DMS53 treated with DMSO at 0.1 percent for 48 hours (cell line): ENCODE measurements around the gene GLRA3.
"Not testable (repeated sequence)": the region's sequence is repeated elsewhere in the genome, so short reads cannot be mapped to it uniquely, and the experiment has no call there.

Experiments
- DNase-seq: peaks from one replicate; lab custom pipeline; 2025; ENCODE audit not compliant: unreplicated experiment; lab: John Stamatoyannopoulos, UW

The GLRA3 gene

GRCh38 chr4:174669270-174669669 is 159.8 kb downstream of the GLRA3 start:
- DNase-seq, result no peak

GRCh38 chr4:174665799-174666198 is 163.2 kb downstream of the GLRA3 start:
- DNase-seq, result no peak

- no peak for DNase-seq
These were observed 165.8 kb downstream of the GLRA3 start for GRCh38 chr4:174663216-174663615.

GRCh38 chr4:174658246-174658645 is 170.8 kb downstream of the GLRA3 start:
- no peak for DNase-seq

- no peak for DNase-seq
These were observed 171.6 kb downstream of the GLRA3 start for GRCh38 chr4:174657472-174657871.

- DNase-seq, result no peak
These were observed 174.4 kb downstream of the GLRA3 start for GRCh38 chr4:174654634-174655033.

- DNase-seq, result no peak
These were observed 178.2 kb downstream of the GLRA3 start for GRCh38 chr4:174650711-174651355.

GRCh38 chr4:174648812-174649211 is 180.2 kb downstream of the GLRA3 start:
- DNase-seq, result no peak

GRCh38 chr4:174646326-174646725 is 182.7 kb downstream of the GLRA3 start:
- DNase-seq, result no peak

- no peak for DNase-seq
These were observed 188.9 kb downstream of the GLRA3 start for GRCh38 chr4:174640146-174640545.

GRCh38 chr4:174635732-174636131 is 193.3 kb downstream of the GLRA3 start:
- no peak for DNase-seq

- DNase-seq, result no peak
These were observed 195.6 kb downstream of the GLRA3 start for GRCh38 chr4:174633399-174633798.

- DNase-seq, result peak; percentile 47
These were observed 196.9 kb downstream of the GLRA3 start for GRCh38 chr4:174631901-174632758.

GRCh38 chr4:174629907-174630450 is 199.1 kb downstream of the GLRA3 start:
- not testable (repeated sequence) for DNase-seq

GRCh38 chr4:174629265-174629664 is 199.8 kb downstream of the GLRA3 start:
- DNase-seq, result no peak

- DNase-seq, result no peak
These were observed 200.9 kb downstream of the GLRA3 start for GRCh38 chr4:174628191-174628590.

- no peak for DNase-seq
These were observed 201.6 kb downstream of the GLRA3 start for GRCh38 chr4:174627473-174627872.

- no peak for DNase-seq
These were observed 202.6 kb downstream of the GLRA3 start for GRCh38 chr4:174626342-174627008.

GRCh38 chr4:174616661-174617060 is 212.4 kb downstream of the GLRA3 start:
- DNase-seq, result no peak

- no peak for DNase-seq
These were observed 215.1 kb downstream of the GLRA3 start for GRCh38 chr4:174613979-174614378.

GRCh38 chr4:174611792-174612191 is 217.3 kb downstream of the GLRA3 start:
- DNase-seq, result no peak

GRCh38 chr4:174607792-174608191 is 221.3 kb downstream of the GLRA3 start:
- no peak for DNase-seq
